Lower leg skin (tissue), 4 donors: ENCODE results near the gene SIPA1L2. TPM values are rescaled to one million over a fixed set of nuclear protein-coding genes. Genes with fewer than 3 reads are reported as not detected.

Experiments used
- DNase-seq, 2 donors: peaks; one replicate each; pipeline ENCODE4 v3.0.0-alpha.2; 2019; ENCODE audit warnings: low spot score in 2 of 2
- H3K4me3 ChIP-seq: fragments of 200-600 bp; sonication (generic); 2 replicates; pipeline ENCODE4 v1.5.1; 2017; ENCODE audit warnings: mild to moderate bottlenecking, low read depth; ENCODE audit not compliant: poor library complexity, severe bottlenecking
- POLR2A ChIP-seq, 2 donors: fragments of 450-650 bp; IDR thresholded peaks; one replicate each; pipeline ENCODE4 v1.6.1; 2016 to 2017; ENCODE audit warnings: antibody characterized with exemption in 2 of 2, mild to moderate bottlenecking in 1 of 2, moderate library complexity in 1 of 2
- WGBS, 2 donors: methylation state at CpG; one replicate each; pipeline ENCODE4 v1.1.5; 2018; 5-methylcytosine and 5-hydroxymethylcytosine counted together
- intact Hi-C: fragments of 100-400 bp; cut with DNase I; formaldehyde crosslinking; loops from one replicate; pipeline ENCODE4 v1.15.0; 2023; ENCODE audit warnings: low total_unique reads
- total RNA-seq, 4 donors: library from RNA; depleted of rRNA; stranded (reverse); fragments of >200 nt; gene quantifications; one replicate each; pipeline ENCODE4 v1.1.0, GENCODE V29; 2016
- TF ChIP-seq, protein P1 (sequence below), 3 donors: fragments of 450-650 bp; IDR thresholded peaks; one replicate each; pipeline ENCODE4 v1.5.1; 2016; ENCODE audit warnings: antibody characterized with exemption in 3 of 3, mild to moderate bottlenecking in 3 of 3, moderate library complexity in 2 of 3

SIPA1L2 gene
- total RNA-seq, 4 donors from 2014 or later: 8.9 to 22.6 (median 16.6) TPM

DNA sequence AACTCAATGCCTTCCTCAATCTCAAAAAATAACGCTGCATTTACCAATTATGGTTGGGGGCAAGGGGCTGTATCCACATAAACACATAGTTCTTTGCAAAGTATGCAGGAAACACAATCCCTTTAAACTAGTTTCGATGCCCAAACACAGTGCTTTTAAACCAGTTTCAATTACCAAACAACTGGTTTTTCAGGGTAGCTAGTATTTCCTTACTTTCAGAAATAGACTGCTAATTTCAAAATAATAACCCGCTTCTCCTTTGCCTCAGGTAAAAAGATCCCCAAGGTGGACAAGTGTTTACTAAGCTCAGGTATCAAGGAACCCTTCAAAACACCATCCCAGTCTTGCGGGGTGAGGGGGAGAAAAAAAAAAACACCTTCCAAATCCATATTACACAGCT is 2.8 kb downstream of the SIPA1L2 start:
- WGBS, 2 donors: 49 to 64% methylated on average over 4 of the region's 4 CpGs
- TF ChIP-seq POLR2A (IDR thresholded peaks at IDR 0.05): no peak
- TF ChIP-seq, protein P1, sequence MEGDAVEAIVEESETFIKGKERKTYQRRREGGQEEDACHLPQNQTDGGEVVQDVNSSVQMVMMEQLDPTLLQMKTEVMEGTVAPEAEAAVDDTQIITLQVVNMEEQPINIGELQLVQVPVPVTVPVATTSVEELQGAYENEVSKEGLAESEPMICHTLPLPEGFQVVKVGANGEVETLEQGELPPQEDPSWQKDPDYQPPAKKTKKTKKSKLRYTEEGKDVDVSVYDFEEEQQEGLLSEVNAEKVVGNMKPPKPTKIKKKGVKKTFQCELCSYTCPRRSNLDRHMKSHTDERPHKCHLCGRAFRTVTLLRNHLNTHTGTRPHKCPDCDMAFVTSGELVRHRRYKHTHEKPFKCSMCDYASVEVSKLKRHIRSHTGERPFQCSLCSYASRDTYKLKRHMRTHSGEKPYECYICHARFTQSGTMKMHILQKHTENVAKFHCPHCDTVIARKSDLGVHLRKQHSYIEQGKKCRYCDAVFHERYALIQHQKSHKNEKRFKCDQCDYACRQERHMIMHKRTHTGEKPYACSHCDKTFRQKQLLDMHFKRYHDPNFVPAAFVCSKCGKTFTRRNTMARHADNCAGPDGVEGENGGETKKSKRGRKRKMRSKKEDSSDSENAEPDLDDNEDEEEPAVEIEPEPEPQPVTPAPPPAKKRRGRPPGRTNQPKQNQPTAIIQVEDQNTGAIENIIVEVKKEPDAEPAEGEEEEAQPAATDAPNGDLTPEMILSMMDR (IDR thresholded peaks at IDR 0.05): no peak
- DNase-seq: no peak
- no peak overlapping the region for H3K4me3 ChIP-seq
- intact Hi-C loops: loop anchor here (5.0 kb wide), 1 partner anchor 760 kb away; no protein-coding TSS in a partner anchor

DNA sequence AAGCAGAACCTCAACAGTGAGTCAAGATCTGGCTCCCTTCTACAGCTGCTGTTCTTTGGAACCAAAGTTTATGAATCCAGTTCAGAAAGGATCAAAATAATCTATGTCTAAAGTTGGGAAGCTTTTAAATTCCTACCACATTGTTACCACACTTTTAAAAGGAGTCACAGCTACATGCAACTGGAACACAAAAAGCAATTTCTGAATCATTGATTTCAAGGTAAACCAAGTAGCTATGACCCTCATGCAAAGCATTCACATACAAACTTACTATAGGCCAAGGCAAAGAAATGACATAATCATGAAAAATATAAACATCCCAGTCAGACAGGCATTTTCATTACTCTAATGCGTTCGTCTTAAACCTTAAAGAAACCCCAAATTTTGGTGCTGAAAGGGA is 3.5 kb downstream of the SIPA1L2 start:
- H3K4me3 ChIP-seq: no peak overlapping the region
- TF ChIP-seq, protein P1 (IDR thresholded peaks at IDR 0.05): no peak
- TF ChIP-seq POLR2A (IDR thresholded peaks at IDR 0.05): no peak
- no peak for DNase-seq
- 82 to 84% methylated on average over 2 of the region's 2 CpGs for WGBS, 2 donors
- intact Hi-C loops: loop anchor here (5.0 kb wide), 1 partner anchor 759 kb away; no protein-coding TSS in a partner anchor

DNA sequence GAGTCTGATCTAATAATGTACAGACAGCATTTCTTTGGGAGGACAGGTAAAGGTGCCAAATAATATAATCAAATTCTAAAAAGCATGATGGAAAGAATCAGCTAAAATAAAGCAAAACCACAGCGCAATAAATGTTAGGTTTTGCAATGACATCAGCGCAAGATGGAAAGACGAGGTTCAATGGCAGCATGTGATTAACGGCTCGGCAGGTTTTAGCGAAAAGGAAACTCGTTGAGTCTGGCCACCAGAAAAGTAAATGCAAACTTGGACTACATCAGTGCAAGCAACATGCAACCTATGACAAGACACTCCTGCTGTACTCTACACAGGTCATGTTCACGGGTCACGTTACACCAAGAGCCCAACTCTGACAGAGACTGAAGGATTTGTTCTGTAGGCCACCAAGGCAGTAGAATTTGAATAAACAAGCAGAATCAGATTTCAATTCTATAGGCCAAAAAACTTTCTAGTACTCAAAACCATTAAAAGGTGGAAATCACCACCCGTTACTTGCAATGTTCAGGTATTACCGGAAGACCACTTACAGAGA is 4.5 kb downstream of the SIPA1L2 start:
- WGBS, 2 donors: 95 to 97% methylated on average over 11 of the region's 11 CpGs
- H3K4me3 ChIP-seq: no peak overlapping the region
- intact Hi-C loops: loop anchor here (5.0 kb wide), 1 partner anchor 758 kb away; no protein-coding TSS in a partner anchor
- no peak for DNase-seq
- no peak for TF ChIP-seq POLR2A (IDR thresholded peaks at IDR 0.05)

DNA sequence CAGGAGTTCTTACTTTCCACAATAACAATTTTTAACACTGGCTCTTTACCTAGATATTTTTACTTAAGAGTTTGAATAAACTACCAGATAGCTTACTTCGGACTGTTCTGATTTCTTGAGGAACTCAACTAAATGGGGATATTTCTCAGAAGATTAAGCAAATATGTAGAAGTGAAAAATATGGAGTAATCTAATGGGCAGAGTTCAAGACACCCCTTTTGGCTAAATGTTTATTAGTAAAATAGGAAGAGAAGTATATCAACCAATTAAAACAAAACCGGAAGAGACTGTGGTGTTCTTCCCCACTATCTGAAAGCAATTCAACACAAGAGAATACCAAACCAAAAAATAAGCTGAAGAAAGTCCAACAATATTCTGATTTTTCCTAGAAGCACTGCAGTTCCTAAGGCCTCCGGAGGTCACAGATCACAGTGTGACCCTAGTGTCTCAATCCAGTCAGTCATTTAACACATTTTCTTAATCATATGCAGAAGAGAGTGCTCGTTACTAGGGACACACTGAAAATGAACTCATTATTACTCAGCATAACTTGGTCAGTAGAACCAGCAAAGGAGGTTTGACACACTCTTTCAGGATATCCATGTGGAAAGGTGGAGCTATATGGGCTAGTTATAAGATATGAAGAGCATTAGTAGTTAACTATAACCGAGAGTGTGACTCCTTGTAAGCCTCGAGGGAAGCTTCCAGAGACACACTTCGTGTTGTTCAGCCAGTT is 5.2 kb downstream of the SIPA1L2 start:
- no peak overlapping the region for H3K4me3 ChIP-seq
- no peak for TF ChIP-seq POLR2A (IDR thresholded peaks at IDR 0.05)
- TF ChIP-seq, protein P1 (IDR thresholded peaks at IDR 0.05): no peak
- intact Hi-C loops: loop anchor here (5.0 kb wide), 1 partner anchor 757 kb away; no protein-coding TSS in a partner anchor
- WGBS, 2 donors: 46 to 51% methylated on average over 7 of the region's 7 CpGs
- DNase-seq: no peak

DNA sequence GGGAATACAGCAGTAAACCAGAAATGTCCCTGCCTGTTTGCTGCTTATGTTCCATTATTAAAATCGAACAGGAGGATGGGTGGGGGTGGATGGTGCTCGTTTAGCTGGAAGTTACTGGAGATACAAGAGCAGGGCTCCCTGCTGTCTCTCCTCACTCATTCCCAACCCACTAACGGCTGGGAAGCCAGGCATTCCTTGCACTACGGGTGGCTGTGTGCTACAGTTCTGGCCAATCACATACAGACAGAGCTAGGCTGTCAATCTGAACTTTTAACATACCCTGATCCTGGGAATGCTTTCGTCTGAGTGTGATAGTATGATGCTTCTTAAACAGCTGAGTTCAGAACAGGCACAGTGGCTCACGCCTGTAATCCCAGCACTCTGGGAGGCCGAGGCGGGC is 7.0 kb downstream of the SIPA1L2 start:
- WGBS, 2 donors: 82 to 86% methylated on average over 8 of the region's 8 CpGs
- no peak for TF ChIP-seq POLR2A (IDR thresholded peaks at IDR 0.05)
- TF ChIP-seq, protein P1 (IDR thresholded peaks at IDR 0.05): no peak
- H3K4me3 ChIP-seq: no peak overlapping the region
- intact Hi-C loops: no loop called here
- DNase-seq: no peak

DNA sequence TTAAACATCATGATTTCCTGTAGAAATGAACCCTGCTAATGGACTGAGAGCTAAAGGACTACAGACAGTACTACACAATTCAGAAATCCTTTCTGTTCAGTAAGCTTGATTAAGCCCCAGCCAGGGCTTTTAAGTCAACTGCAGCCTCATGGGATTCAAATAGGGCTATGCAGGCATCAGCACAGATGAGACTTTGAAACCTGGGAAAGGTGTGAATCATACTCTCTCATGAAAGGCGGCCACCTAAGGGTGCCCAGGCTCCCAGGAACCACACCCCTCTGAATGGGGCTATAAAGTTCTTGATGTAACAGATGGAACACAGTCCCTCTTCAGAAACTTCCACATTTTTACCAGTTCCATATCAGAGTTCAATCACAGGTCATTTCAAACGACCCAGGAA is 7.6 kb downstream of the SIPA1L2 start:
- TF ChIP-seq, protein P1 (IDR thresholded peaks at IDR 0.05): no peak
- no peak for TF ChIP-seq POLR2A (IDR thresholded peaks at IDR 0.05)
- H3K4me3 ChIP-seq: no peak overlapping the region
- DNase-seq: no peak
- intact Hi-C loops: no loop called here
- 47 to 59% methylated on average over 2 of the region's 2 CpGs for WGBS, 2 donors
